Omental fat pad (tissue), 4 donors: ENCODE data around the gene RTL1. TPM values are rescaled to one million over a fixed set of nuclear protein-coding genes. Genes with fewer than 3 reads are reported as not detected.

Experiments used
- ATAC-seq: fragments of 150-250 bp; one replicate; pipeline ENCODE4 v1.9.1; 2016; ENCODE audit warnings: mild to moderate bottlenecking, moderate library complexity; ENCODE audit not compliant: low FRiP score
- DNase-seq: peaks from one replicate; pipeline ENCODE4 v3.0.0-alpha.2; 2019; ENCODE audit warnings: low spot score
- CTCF ChIP-seq, 3 donors: fragments of 450-650 bp; IDR thresholded peaks; one replicate each; pipeline ENCODE4 v1.5.1; 2016 to 2017; ENCODE audit warnings: antibody characterized with exemption in 3 of 3, mild to moderate bottlenecking in 3 of 3, moderate library complexity in 2 of 3
- total RNA-seq, 4 donors: library from RNA; depleted of rRNA; stranded (reverse); fragments of >200 nt; gene quantifications; one replicate each; pipeline ENCODE4 v1.1.0, GENCODE V29; 2016

Gene RTL1
- total RNA-seq, 4 donors from 2014 or later: not detected

- ATAC-seq (no peak), DNase-seq (no peak)
- TF ChIP-seq CTCF (IDR thresholded peaks at IDR 0.05): no peak
Measured at GRCh38 chr14:100903134-100903468, 421 bp downstream of the RTL1 start.

GRCh38 chr14:100902295-100903133 is 1.0 kb downstream of the RTL1 start:
- no peak for DNase-seq
- no peak for TF ChIP-seq CTCF (IDR thresholded peaks at IDR 0.05)

GRCh38 chr14:100901391-100902183 is 1.9 kb downstream of the RTL1 start:
- TF ChIP-seq CTCF (IDR thresholded peaks at IDR 0.05): no peak
- ATAC-seq: no peak
- no peak for DNase-seq

More at GRCh38 chr14:100902295-100903133, 1.0 kb downstream of the RTL1 start:
- no peak for ATAC-seq

GRCh38 chr14:100900837-100901390 is 2.6 kb downstream of the RTL1 start:
- DNase-seq: no peak
- ATAC-seq: peak; percentile 28
- no peak for TF ChIP-seq CTCF (IDR thresholded peaks at IDR 0.05)

GRCh38 chr14:100899884-100900771 is 3.4 kb downstream of the RTL1 start:
- DNase-seq (no peak), ATAC-seq (peak; percentile 27)
- TF ChIP-seq CTCF (IDR thresholded peaks at IDR 0.05): no peak
